Measurements from ENCODE around the gene BDKRB2. TPM values are rescaled to one million over a fixed set of nuclear protein-coding genes. Genes with fewer than 3 reads are reported as not detected.

The BDKRB2 gene
- total and polyA plus RNA-seq, 2 of the 13 experiments (the other 11 are each of a cell fraction or from before 2014, with no cell fraction given): 0.03 TPM; not detected in 1

GRCh38 chr14:96201965-96202364 lies 2.7 kb upstream of the BDKRB2 start:
- Histone ChIP-seq H3K9me3 (ENCODE audit: low read length) (no peaks in the 10 kb centered on the region), H2AFZ (ENCODE audit: low read length) (no peak overlapping the region), H3K27ac (ENCODE audit: extremely low read length, insufficient read depth, low read length) (no peak overlapping the region), H3K79me2 (ENCODE audit: insufficient read depth, low read length) (no peaks in the 10 kb centered on the region), H3K4me1 (ENCODE audit: insufficient read depth, low read length) (peaks cover 33% of the 10 kb centered on the region), H3K4me2 (ENCODE audit: low read depth, low read length) (peak overlapping the region; percentile 26; the same call in 1 of the 2 replicates), H3K4me3 (replicated peaks in 1 of 3; ENCODE audit: insufficient read depth in 1 of 3, low read depth in 2 of 3, low read length in 3 of 3) (no peak overlapping the region), H4K20me1 (ENCODE audit: insufficient read depth, low read length) (no peaks in the 10 kb centered on the region), H3K27me3 (ENCODE audit: control insufficient read depth in 1 of 2, insufficient read depth in 2 of 2, low read length in 2 of 2) (peaks cover 6 to 7% of the 10 kb centered on the region in 2 experiments; a peak in 3 of 5 replicates), H3K36me3 (replicated peaks in 1 of 2; ENCODE audit: control insufficient read depth in 1 of 2, insufficient read depth in 2 of 2, low read length in 2 of 2) (no peaks in the 10 kb centered on the region), H3K9ac (ENCODE audit: insufficient read depth, low read depth, low read length) (no peak overlapping the region)
- ATAC-seq (peak; percentile 20; the same call in 2 of the 3 replicates), DNase-seq (ENCODE audit: low spot score) (no peak), FAIRE-seq (no peak)
- no TSS peak for BruUV-seq (replicated peaks)
- ChIA-PET POLR2A (no interaction called here), CTCF (ENCODE audit: low intra/inter-chr PET ratio, low total read pairs) (no interaction called here)
- 0% methylated on average over 5 of the region's 10 CpGs for WGBS (ENCODE audit: low lambda C conversion rate)
- in situ Hi-C loops (cut with HindIII; ENCODE audit: extremely low pct_ligation_motif_present, low pct_unique_long_range_greater_than_20kb): no loop called here
- intact Hi-C loops (cut with micrococcal nuclease; ENCODE audit: unreplicated experiment): loop anchor here (10.0 kb wide), 1 partner anchor 63 kb away; no protein-coding TSS in a partner anchor
- no peak for TF ChIP-seq ZNF383 (CRISPR knock-in tag; IDR thresholded peaks at IDR 0.05; ENCODE audit: borderline replicate concordance)
- no peak for TF ChIP-seq GMEB1 (CRISPR knock-in tag; IDR thresholded peaks at IDR 0.05; ENCODE audit: borderline replicate concordance)
- TF ChIP-seq, protein P1, sequence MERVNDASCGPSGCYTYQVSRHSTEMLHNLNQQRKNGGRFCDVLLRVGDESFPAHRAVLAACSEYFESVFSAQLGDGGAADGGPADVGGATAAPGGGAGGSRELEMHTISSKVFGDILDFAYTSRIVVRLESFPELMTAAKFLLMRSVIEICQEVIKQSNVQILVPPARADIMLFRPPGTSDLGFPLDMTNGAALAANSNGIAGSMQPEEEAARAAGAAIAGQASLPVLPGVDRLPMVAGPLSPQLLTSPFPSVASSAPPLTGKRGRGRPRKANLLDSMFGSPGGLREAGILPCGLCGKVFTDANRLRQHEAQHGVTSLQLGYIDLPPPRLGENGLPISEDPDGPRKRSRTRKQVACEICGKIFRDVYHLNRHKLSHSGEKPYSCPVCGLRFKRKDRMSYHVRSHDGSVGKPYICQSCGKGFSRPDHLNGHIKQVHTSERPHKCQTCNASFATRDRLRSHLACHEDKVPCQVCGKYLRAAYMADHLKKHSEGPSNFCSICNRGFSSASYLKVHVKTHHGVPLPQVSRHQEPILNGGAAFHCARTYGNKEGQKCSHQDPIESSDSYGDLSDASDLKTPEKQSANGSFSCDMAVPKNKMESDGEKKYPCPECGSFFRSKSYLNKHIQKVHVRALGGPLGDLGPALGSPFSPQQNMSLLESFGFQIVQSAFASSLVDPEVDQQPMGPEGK (CRISPR knock-in tag; IDR thresholded peaks at IDR 0.05): peak; percentile 75
- no peak for TF ChIP-seq ZNF773 (CRISPR knock-in tag; IDR thresholded peaks at IDR 0.05; ENCODE audit: borderline replicate concordance)
- TF ChIP-seq, protein P2, sequence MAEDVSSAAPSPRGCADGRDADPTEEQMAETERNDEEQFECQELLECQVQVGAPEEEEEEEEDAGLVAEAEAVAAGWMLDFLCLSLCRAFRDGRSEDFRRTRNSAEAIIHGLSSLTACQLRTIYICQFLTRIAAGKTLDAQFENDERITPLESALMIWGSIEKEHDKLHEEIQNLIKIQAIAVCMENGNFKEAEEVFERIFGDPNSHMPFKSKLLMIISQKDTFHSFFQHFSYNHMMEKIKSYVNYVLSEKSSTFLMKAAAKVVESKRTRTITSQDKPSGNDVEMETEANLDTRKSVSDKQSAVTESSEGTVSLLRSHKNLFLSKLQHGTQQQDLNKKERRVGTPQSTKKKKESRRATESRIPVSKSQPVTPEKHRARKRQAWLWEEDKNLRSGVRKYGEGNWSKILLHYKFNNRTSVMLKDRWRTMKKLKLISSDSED (CRISPR knock-in tag; IDR thresholded peaks at IDR 0.05): no peak
- no peak for TF ChIP-seq SKIL (CRISPR knock-in tag; IDR thresholded peaks at IDR 0.05; ENCODE audit: borderline replicate concordance)
- TF ChIP-seq RBM22 (optimal IDR thresholded peaks at IDR 0.05; ENCODE audit: low read length): no peak
- no peak for TF ChIP-seq KLF16 (CRISPR knock-in tag; IDR thresholded peaks at IDR 0.05)
- no peak for TF ChIP-seq EP300 (IDR thresholded peaks at IDR 0.05; ENCODE audit: low read depth in 2 of 2, low read length in 2 of 2)
- no peak for TF ChIP-seq EP300 (CRISPR knock-in tag; IDR thresholded peaks at IDR 0.05; ENCODE audit: borderline replicate concordance)
- 0 out of 2 replicates have a peak, but pooled peaks have one; percentile 48 for TF ChIP-seq NR2F2 (IDR thresholded peaks at IDR 0.05; ENCODE audit: borderline replicate concordance, low read depth)
- no peak for TF ChIP-seq ATF7-NPFF (CRISPR knock-in tag; IDR thresholded peaks at IDR 0.05; ENCODE audit: low read depth)
- TF ChIP-seq, protein P3, sequence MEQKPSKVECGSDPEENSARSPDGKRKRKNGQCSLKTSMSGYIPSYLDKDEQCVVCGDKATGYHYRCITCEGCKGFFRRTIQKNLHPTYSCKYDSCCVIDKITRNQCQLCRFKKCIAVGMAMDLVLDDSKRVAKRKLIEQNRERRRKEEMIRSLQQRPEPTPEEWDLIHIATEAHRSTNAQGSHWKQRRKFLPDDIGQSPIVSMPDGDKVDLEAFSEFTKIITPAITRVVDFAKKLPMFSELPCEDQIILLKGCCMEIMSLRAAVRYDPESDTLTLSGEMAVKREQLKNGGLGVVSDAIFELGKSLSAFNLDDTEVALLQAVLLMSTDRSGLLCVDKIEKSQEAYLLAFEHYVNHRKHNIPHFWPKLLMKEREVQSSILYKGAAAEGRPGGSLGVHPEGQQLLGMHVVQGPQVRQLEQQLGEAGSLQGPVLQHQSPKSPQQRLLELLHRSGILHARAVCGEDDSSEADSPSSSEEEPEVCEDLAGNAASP (CRISPR knock-in tag; IDR thresholded peaks at IDR 0.05; ENCODE audit: borderline replicate concordance): peak; percentile 80; the same call in 1 of the 2 replicates
- TF ChIP-seq TCF7 (IDR thresholded peaks at IDR 0.05; ENCODE audit: low read depth): 0 out of 2 replicates have a peak, but pooled peaks have one; percentile 20
- no peak for TF ChIP-seq ATF1 (CRISPR knock-in tag; IDR thresholded peaks at IDR 0.05)
